ENCODE measurements around the gene ZNF160. TPM values are rescaled to one million over a fixed set of nuclear protein-coding genes. Genes with fewer than 3 reads are reported as not detected.

The ZNF160 gene
- total and polyA plus RNA-seq, 2 experiments from 2014 or later, result 53.8 to 110 TPM

DNA sequence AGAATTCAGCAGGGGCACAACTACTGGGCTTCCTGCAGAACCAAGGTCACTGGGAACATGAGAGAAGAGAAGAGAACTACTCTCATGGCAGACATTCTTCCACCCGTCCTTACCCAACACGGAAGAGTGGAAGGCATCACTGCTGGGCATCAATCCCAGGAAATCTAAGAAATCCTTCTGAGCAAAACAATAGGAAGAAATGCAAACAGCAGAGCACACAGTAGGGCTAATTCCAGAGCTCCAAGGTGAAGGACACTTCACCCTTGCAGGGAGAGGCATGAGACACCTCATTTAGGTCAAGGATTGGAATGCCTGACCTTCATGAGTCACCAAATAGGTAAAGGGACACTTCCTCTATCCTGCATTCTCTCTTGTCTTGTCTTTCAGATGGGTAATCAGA, 55.8 kb downstream of the ZNF160 start:
- TF ChIP-seq, protein P1, sequence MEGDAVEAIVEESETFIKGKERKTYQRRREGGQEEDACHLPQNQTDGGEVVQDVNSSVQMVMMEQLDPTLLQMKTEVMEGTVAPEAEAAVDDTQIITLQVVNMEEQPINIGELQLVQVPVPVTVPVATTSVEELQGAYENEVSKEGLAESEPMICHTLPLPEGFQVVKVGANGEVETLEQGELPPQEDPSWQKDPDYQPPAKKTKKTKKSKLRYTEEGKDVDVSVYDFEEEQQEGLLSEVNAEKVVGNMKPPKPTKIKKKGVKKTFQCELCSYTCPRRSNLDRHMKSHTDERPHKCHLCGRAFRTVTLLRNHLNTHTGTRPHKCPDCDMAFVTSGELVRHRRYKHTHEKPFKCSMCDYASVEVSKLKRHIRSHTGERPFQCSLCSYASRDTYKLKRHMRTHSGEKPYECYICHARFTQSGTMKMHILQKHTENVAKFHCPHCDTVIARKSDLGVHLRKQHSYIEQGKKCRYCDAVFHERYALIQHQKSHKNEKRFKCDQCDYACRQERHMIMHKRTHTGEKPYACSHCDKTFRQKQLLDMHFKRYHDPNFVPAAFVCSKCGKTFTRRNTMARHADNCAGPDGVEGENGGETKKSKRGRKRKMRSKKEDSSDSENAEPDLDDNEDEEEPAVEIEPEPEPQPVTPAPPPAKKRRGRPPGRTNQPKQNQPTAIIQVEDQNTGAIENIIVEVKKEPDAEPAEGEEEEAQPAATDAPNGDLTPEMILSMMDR (IDR thresholded peaks at IDR 0.05; ENCODE audit: low read depth, low read length), result no peak
- Histone ChIP-seq H3K9me3 (ENCODE audit: low read depth) (no peaks in the 10 kb centered on the region), H3K4me3 (no peak overlapping the region), H3K27me3 (no peaks in the 10 kb centered on the region), H3K4me1 (ENCODE audit: low read depth) (no peaks in the 10 kb centered on the region), H3K36me3 (no peaks in the 10 kb centered on the region), H3K27ac (no peak overlapping the region)
- no peak for DNase-seq (ENCODE audit: low read depth in 1 of 2, low spot score in 1 of 2)

DNA sequence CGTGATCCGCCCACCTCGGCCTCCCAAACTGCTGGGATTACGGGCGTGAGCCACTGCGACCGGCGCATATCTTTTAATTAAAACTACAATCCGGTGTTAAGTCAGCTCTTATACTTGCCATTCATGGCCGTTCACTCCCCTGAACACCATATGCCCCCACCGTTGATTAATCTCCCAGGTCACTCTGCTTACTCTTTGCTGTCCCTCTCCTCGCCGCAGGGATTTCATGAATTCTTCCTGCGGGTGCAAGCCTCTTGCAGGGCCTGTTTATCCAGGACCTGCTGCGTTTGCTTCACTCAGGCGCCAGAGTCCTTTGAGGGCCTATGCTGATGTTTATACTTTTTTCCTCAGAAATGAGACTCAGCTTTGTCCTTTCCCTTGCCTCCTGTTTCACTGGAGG, 57.7 kb downstream of the ZNF160 start:
- H3K36me3 ChIP-seq, result no peaks in the 10 kb centered on the region
- DNase-seq (ENCODE audit: low read depth in 1 of 2, low spot score in 1 of 2), result no peak
- TF ChIP-seq, protein P1 (IDR thresholded peaks at IDR 0.05; ENCODE audit: low read depth, low read length), result no peak
- no peak overlapping the region for H3K4me3 ChIP-seq
- no peaks in the 10 kb centered on the region for H3K4me1 ChIP-seq (ENCODE audit: low read depth)
- H3K27ac ChIP-seq, result no peak overlapping the region
- no peaks in the 10 kb centered on the region for H3K27me3 ChIP-seq
- H3K9me3 ChIP-seq (ENCODE audit: low read depth), result no peaks in the 10 kb centered on the region

DNA sequence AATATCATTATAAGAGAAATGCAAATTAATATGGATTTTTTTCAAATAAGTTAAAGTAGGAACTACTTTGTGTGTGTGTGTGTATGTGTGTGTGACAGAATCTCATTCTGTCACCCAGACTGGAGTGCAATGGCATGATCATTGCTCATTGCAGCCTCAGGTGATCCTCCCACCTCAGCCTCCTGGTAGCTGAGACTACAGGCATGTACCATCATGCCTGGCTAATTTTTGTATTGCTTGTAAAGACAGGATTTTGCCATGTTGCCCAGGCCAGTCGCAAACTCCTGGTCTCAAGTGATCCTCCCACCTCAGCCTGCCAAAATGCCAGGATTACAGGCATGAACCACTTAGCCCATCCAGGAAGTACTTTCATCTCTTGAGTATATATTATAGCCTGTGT, 61.9 kb downstream of the ZNF160 start:
- H3K9me3 ChIP-seq (ENCODE audit: low read depth), result no peaks in the 10 kb centered on the region
- no peak overlapping the region for H3K27ac ChIP-seq
- H3K36me3 ChIP-seq, result no peaks in the 10 kb centered on the region
- TF ChIP-seq, protein P1 (IDR thresholded peaks at IDR 0.05; ENCODE audit: low read depth, low read length), result no peak
- H3K27me3 ChIP-seq, result no peaks in the 10 kb centered on the region
- no peak overlapping the region for H3K4me3 ChIP-seq
- DNase-seq (ENCODE audit: low read depth in 1 of 2, low spot score in 1 of 2), result no peak
- H3K4me1 ChIP-seq (ENCODE audit: low read depth), result no peaks in the 10 kb centered on the region

DNA sequence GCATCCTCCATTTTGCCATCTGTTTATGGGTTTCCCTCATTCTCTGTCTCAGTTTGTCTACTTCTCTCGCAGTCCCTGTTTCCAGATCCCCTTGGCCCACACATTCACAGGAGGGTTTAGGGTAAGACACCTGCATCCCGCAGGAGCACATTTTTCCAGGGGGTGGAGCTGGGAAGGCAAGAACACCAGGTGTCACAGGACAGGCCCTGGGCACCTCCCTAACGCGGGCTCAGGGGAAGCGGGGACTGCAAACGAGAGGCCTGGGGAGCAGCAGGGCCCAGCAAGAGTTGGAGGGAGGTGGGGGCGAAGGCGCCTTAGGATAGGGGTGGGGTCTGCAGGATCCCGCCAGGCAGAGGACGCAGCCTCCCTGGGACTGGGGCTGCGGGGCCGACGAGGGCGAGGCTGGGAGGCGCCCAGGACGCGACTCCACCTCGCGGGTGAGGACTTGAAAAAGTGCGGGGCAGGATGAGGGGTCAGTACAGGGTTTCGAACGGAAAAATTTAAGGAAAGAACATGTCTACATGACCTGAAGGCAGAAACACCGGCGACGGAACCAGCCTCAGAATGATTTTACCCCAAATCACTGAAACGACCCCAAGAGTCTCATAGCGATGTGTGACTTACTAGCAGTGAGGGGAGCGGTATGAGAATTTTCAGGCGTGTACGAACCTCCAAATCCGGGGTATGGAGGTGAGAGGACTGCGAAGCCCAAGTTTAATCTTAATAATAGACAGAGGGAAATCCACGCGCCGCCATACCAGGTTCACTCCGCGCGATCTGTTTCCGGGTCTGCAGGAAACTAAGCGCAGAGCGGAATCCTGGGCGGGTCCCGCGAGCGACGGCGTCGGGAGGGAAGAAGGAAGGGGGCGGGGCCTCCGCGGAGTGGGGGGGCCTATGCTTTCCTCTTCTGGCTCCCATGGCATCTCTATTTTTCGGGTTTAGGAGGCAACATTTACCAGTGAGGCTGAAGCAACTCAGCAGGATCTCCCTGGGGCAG, 65.8 kb downstream of the ZNF160 start:
- peak; percentile 67 to 73 for DNase-seq (ENCODE audit: low read depth in 1 of 2, low spot score in 1 of 2)
- no peak overlapping the region for H3K27ac ChIP-seq
- no peaks in the 10 kb centered on the region for H3K27me3 ChIP-seq
- TF ChIP-seq, protein P1 (IDR thresholded peaks at IDR 0.05; ENCODE audit: low read depth, low read length), result no peak
- H3K36me3 ChIP-seq, result no peaks in the 10 kb centered on the region
- H3K9me3 ChIP-seq (ENCODE audit: low read depth), result no peaks in the 10 kb centered on the region
- H3K4me1 ChIP-seq (ENCODE audit: low read depth), result no peaks in the 10 kb centered on the region
- H3K4me3 ChIP-seq, result peak overlapping the region; percentile 81

DNA sequence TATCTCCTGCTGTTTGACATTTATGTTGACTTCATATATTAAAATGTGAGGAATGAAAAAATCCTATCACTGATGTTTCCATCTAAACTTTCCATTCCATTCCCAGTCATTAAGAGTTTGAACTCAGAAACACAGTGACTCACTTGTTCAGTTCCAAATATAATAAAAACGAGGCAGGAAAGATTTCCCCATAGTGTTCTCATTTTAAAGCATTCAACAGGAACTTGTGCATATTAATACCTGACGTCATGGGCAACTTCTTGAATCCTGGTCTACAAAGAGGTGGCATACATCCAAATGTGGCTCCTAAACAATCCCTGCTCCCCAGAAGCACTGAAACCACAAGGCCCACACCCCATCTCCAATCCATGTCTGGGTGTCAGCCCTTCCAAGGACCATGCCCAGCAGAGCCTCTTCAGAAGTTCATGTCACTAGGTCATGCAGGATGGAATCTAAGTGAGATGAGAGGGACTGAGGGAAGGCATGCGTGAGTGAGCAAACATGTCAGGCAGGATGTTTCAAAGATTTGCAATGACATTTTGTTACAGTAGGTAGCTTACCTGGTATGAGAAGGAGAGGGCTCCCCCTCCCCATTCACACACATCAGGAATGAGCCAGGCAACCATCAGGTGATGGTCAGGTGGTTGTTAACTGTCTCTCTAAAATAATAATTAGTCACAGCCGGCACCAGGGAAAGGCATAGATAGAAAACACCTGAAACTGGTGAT, 68.1 kb downstream of the ZNF160 start:
- H3K9me3 ChIP-seq (ENCODE audit: low read depth), result no peaks in the 10 kb centered on the region
- H3K36me3 ChIP-seq, result no peaks in the 10 kb centered on the region
- TF ChIP-seq, protein P1 (IDR thresholded peaks at IDR 0.05; ENCODE audit: low read depth, low read length), result no peak
- no peaks in the 10 kb centered on the region for H3K4me1 ChIP-seq (ENCODE audit: low read depth)
- H3K27me3 ChIP-seq, result no peaks in the 10 kb centered on the region
- no peak overlapping the region for H3K4me3 ChIP-seq
- DNase-seq (ENCODE audit: low read depth in 1 of 2, low spot score in 1 of 2), result no peak
- no peak overlapping the region for H3K27ac ChIP-seq

Measured in cardiac muscle cell (in vitro differentiated cells and primary cell).